Measurements from ENCODE around the gene CELSR3. TPM values are rescaled to one million over a fixed set of nuclear protein-coding genes. Genes with fewer than 3 reads are reported as not detected.

Gene CELSR3
- total RNA-seq, 6 experiments from 2014 or later = 1.9 to 5.0 (median 3.4) TPM

DNA sequence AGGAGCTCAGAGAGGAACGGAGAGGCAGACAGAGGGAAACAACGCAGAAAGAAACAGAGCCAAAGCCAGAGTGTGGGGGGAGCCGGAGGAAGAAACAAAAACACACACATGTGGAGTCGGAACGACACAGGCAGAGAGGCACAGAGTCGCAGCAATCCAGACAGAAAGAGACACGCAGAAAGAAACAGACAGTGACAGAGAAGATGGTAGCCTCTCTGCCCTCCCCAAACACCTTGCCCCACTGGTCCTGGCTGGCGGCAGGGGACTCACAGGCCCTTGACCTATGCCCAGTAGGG, 21.3 kb upstream of the CELSR3 start:
- DNase-seq = no peak
- Mint-ChIP-seq H3K9me3 (no peaks in the 10 kb centered on the region), H3K36me3 (ENCODE audit: low read depth) (peaks cover 9% of the 10 kb centered on the region), H3K4me1 (ENCODE audit: low read depth) (peaks cover 52% of the 10 kb centered on the region), H3K4me3 (peak overlapping the region; percentile 84), H3K27me3 (ENCODE audit: insufficient read depth) (no peaks in the 10 kb centered on the region; the same call in 1 of the 2 replicates), H3K27ac (peak overlapping the region; percentile 72)
- TF ChIP-seq, protein P1, sequence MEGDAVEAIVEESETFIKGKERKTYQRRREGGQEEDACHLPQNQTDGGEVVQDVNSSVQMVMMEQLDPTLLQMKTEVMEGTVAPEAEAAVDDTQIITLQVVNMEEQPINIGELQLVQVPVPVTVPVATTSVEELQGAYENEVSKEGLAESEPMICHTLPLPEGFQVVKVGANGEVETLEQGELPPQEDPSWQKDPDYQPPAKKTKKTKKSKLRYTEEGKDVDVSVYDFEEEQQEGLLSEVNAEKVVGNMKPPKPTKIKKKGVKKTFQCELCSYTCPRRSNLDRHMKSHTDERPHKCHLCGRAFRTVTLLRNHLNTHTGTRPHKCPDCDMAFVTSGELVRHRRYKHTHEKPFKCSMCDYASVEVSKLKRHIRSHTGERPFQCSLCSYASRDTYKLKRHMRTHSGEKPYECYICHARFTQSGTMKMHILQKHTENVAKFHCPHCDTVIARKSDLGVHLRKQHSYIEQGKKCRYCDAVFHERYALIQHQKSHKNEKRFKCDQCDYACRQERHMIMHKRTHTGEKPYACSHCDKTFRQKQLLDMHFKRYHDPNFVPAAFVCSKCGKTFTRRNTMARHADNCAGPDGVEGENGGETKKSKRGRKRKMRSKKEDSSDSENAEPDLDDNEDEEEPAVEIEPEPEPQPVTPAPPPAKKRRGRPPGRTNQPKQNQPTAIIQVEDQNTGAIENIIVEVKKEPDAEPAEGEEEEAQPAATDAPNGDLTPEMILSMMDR (IDR thresholded peaks at IDR 0.05) = no peak

DNA sequence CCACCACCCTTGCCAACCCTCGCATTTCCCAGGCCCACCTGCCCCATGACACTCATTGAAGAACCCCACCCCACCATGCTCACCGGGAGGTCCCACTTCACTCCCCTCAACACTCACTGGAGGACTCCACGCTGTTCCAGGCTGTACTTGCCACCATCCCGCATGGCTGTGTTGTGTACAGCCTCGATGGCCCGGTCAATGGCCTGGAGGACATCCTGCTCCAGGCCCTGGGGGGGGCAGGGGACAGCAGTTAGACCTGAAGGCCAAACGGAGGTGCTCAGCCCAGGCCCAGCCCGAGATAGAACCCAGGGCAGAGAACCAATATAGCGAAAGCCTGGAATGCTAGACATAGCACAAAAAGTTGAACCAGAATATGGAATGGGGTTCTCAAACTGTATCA, 20.1 kb upstream of the CELSR3 start:
- H3K27me3 Mint-ChIP-seq (ENCODE audit: insufficient read depth) = no peaks in the 10 kb centered on the region; the same call in 1 of the 2 replicates
- H3K4me1 Mint-ChIP-seq (ENCODE audit: low read depth) = peaks cover 63% of the 10 kb centered on the region
- H3K9me3 Mint-ChIP-seq = no peaks in the 10 kb centered on the region
- H3K4me3 Mint-ChIP-seq = no peak overlapping the region
- DNase-seq = no peak
- 0 out of 2 replicates have a peak overlapping the region, but pooled peaks have one; percentile 72 for H3K27ac Mint-ChIP-seq
- TF ChIP-seq, protein P1 (IDR thresholded peaks at IDR 0.05) = no peak
- peaks cover 19% of the 10 kb centered on the region for H3K36me3 Mint-ChIP-seq (ENCODE audit: low read depth)

DNA sequence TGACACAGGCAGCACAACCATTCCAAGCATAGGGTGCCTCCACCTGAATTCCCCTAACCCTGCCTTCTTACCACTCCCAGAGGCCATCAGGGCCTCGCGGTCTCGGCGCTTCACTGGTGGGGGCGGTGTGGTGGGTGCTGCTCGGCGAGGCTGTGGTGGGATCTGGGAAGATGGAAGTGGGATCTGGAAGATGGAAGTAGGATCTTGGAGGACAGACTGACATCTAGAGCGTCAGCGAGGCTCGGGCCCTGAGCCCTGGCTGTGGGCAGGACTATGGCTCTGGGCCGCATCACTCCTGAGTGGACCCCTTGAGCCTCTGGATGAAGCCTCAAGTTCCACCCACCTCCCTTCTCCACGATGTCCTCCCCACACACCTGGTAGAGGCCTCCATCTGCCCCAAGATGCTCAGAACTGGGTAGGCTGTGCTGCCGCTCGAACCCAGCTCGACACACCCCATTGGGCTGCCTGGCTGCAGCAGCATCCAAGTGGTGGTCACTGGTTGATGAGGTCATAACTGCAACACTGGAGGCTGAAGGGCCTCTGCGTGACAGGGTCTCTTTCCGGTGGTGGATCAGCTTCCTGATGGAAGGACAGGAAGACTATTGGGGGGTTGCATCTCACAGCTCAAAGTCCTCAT, 19.4 kb upstream of the CELSR3 start:
- Mint-ChIP-seq H3K4me3 (no peak overlapping the region), H3K27ac (no peak overlapping the region), H3K27me3 (ENCODE audit: insufficient read depth) (no peaks in the 10 kb centered on the region; the same call in 1 of the 2 replicates), H3K9me3 (no peaks in the 10 kb centered on the region), H3K4me1 (ENCODE audit: low read depth) (peaks cover 65% of the 10 kb centered on the region), H3K36me3 (ENCODE audit: low read depth) (peaks cover 25% of the 10 kb centered on the region)
- TF ChIP-seq, protein P1 (IDR thresholded peaks at IDR 0.05) = no peak
- no peak for DNase-seq

DNA sequence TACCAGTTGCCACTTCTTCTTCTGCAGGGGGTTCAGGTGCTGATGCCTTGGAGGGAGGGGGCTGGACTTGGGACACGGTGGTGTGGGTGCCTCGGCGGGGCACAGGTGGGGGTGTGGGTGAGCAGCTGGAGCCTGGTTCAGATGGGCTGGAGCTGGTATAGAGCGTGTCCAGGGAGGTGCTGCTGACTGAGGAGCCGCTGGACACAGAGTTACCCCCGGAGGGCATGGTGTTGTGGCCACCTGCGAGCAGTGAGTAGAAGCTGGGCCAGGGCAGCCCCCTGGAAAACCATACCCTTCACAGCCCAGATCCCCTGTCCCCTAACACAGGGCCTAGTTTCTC, 18.8 kb upstream of the CELSR3 start:
- H3K4me1 Mint-ChIP-seq (ENCODE audit: low read depth) = peaks cover 61% of the 10 kb centered on the region
- peaks cover 25% of the 10 kb centered on the region for H3K36me3 Mint-ChIP-seq (ENCODE audit: low read depth)
- no peak overlapping the region for H3K4me3 Mint-ChIP-seq
- TF ChIP-seq, protein P1 (IDR thresholded peaks at IDR 0.05) = no peak
- no peak overlapping the region for H3K27ac Mint-ChIP-seq
- DNase-seq = no peak
- no peaks in the 10 kb centered on the region for H3K9me3 Mint-ChIP-seq
- no peaks in the 10 kb centered on the region; the same call in 1 of the 2 replicates for H3K27me3 Mint-ChIP-seq (ENCODE audit: insufficient read depth)

DNA sequence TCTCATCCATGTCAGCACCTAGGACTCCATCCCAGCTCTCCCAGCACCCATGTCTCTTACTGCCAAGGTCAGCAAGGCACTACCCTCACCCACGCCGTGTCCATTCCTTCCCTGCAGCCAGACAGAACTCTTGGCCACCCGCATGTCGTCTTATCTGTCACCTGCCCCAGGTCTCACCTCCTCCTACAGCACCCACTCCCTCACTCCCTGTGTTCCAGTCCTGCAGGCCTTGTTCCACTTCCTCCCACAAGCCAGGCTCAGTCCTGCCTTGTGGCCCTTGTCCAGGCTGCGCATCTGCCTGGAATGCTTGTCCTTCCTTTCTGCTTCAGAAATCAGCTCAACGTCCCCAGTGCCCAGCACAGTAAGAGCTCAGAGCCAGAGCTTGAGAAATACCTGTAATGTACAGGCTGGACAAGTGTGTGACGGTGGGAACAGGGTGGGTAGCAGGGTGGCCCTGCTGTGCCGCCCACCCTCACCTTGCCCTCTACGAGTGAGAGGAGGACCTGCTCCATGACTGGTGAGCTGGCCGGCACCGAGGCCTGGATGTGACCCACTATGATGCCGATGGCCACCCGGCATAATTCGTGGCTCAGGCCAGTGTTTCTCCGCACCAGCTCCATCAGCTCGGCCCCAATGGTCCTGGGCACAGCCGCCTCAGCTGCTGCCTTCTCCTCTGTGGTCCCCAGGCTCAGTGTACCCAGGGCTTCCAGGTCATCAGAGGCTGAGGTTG, 18.3 kb upstream of the CELSR3 start:
- DNase-seq = no peak
- H3K4me1 Mint-ChIP-seq (ENCODE audit: low read depth) = peaks cover 56% of the 10 kb centered on the region
- no peak overlapping the region; the same call in 1 of the 2 replicates for H3K27ac Mint-ChIP-seq
- no peaks in the 10 kb centered on the region; the same call in 1 of the 2 replicates for H3K27me3 Mint-ChIP-seq (ENCODE audit: insufficient read depth)
- H3K9me3 Mint-ChIP-seq = no peaks in the 10 kb centered on the region
- TF ChIP-seq, protein P1 (IDR thresholded peaks at IDR 0.05) = no peak
- peaks cover 25% of the 10 kb centered on the region for H3K36me3 Mint-ChIP-seq (ENCODE audit: low read depth)
- H3K4me3 Mint-ChIP-seq = no peak overlapping the region

Measured in HFFc6 (cell line).